HG02870 (cell line): ENCODE results near the gene DVL2.

Source experiments
- ATAC-seq: cut with Tn5 transposase; IDR thresholded peaks from one replicate; pipeline ENCODE4 v1.9.1; 2021; ENCODE audit warnings: mild to moderate bottlenecking, moderate library complexity; ENCODE audit not compliant: unreplicated experiment

The DVL2 gene

DNA sequence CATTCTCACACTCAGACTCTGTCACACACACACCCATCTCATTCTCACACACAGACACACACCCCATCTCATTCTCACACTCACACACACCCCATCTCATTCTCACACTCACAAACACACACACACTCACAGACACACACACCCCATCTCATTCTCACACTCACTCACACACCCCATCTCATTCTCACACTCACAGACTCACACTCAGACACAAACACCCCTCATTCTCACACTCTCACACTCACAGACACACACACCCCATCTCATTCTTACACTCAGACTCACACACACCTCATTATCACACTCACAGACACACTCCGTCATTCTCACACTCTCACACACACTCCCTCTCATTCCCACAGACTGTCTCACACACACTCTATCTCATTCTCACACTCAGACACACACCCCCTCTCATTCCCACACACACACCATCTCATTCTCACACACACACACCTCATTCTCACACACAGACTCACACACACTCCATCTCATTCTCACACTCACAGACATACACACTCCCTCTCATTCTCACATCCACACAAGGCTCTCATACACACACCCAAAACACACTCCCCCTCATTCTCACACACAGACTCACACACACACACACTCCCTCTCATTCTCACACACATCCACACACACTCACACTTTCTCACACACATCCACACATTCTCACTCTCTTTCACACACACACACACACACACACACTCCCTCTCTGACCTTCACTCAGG is 58.0 kb downstream of the DVL2 start:
- no peak for ATAC-seq
